ENCODE results near the gene CHRND. TPM values are rescaled to one million over a fixed set of nuclear protein-coding genes. Genes with fewer than 3 reads are reported as not detected.

The CHRND gene
- total RNA-seq, 1 donor from 2014 or later: not detected

- no peaks in the 10 kb centered on the region for H3K36me3 Mint-ChIP-seq (ENCODE audit: low read depth, unreplicated experiment)
- peaks cover 2% of the 10 kb centered on the region for H3K4me1 Mint-ChIP-seq (ENCODE audit: unreplicated experiment)
- no peak overlapping the region for H3K27ac Mint-ChIP-seq (ENCODE audit: unreplicated experiment)
- H3K27me3 Mint-ChIP-seq (ENCODE audit: unreplicated experiment): peaks cover 8% of the 10 kb centered on the region
- no peak for DNase-seq (ENCODE audit: low spot score)
- H3K9me3 Mint-ChIP-seq (ENCODE audit: unreplicated experiment): no peaks in the 10 kb centered on the region
- no peak for TF ChIP-seq CTCF (IDR thresholded peaks at IDR 0.05; ENCODE audit: unreplicated experiment)
- H3K4me3 Mint-ChIP-seq (ENCODE audit: unreplicated experiment): no peak overlapping the region
Measured at GRCh38 chr2:232527905-232528470, 2.0 kb downstream of the CHRND start.

- no peaks in the 10 kb centered on the region for H3K9me3 Mint-ChIP-seq (ENCODE audit: unreplicated experiment)
- no peak for DNase-seq (ENCODE audit: low spot score)
- no peak overlapping the region for H3K27ac Mint-ChIP-seq (ENCODE audit: unreplicated experiment)
- peaks cover 8% of the 10 kb centered on the region for H3K27me3 Mint-ChIP-seq (ENCODE audit: unreplicated experiment)
- H3K4me3 Mint-ChIP-seq (ENCODE audit: unreplicated experiment): no peak overlapping the region
- no peaks in the 10 kb centered on the region for H3K36me3 Mint-ChIP-seq (ENCODE audit: low read depth, unreplicated experiment)
- peaks cover 2% of the 10 kb centered on the region for H3K4me1 Mint-ChIP-seq (ENCODE audit: unreplicated experiment)
- no peak for TF ChIP-seq CTCF (IDR thresholded peaks at IDR 0.05; ENCODE audit: unreplicated experiment)
Measured at GRCh38 chr2:232528746-232529460, 2.9 kb downstream of the CHRND start.

- no peaks in the 10 kb centered on the region for H3K9me3 Mint-ChIP-seq (ENCODE audit: unreplicated experiment)
- DNase-seq (ENCODE audit: low spot score): no peak
- H3K27ac Mint-ChIP-seq (ENCODE audit: unreplicated experiment): no peak overlapping the region
Measured at GRCh38 chr2:232529806-232530547, 4.0 kb downstream of the CHRND start.

GRCh38 chr2:232530626-232531260 lies 4.8 kb downstream of the CHRND start:
- no peaks in the 10 kb centered on the region for H3K9me3 Mint-ChIP-seq (ENCODE audit: unreplicated experiment)
- H3K4me3 Mint-ChIP-seq (ENCODE audit: unreplicated experiment): no peak overlapping the region
- DNase-seq (ENCODE audit: low spot score): no peak
- peaks cover 9% of the 10 kb centered on the region for H3K27me3 Mint-ChIP-seq (ENCODE audit: unreplicated experiment)
- no peaks in the 10 kb centered on the region for H3K4me1 Mint-ChIP-seq (ENCODE audit: unreplicated experiment)
- H3K36me3 Mint-ChIP-seq (ENCODE audit: low read depth, unreplicated experiment): no peaks in the 10 kb centered on the region
- TF ChIP-seq CTCF (IDR thresholded peaks at IDR 0.05; ENCODE audit: unreplicated experiment): no peak
- no peak overlapping the region for H3K27ac Mint-ChIP-seq (ENCODE audit: unreplicated experiment)

More at GRCh38 chr2:232529806-232530547, 4.0 kb downstream of the CHRND start:
- Mint-ChIP-seq H3K4me3 (ENCODE audit: unreplicated experiment) (no peak overlapping the region), H3K4me1 (ENCODE audit: unreplicated experiment) (no peaks in the 10 kb centered on the region), H3K27me3 (ENCODE audit: unreplicated experiment) (peaks cover 9% of the 10 kb centered on the region), H3K36me3 (ENCODE audit: low read depth, unreplicated experiment) (no peaks in the 10 kb centered on the region)
- no peak for TF ChIP-seq CTCF (IDR thresholded peaks at IDR 0.05; ENCODE audit: unreplicated experiment)

Measured in endothelial cell (in vitro differentiated cells).